Heart left ventricle (tissue), 13 donors: ENCODE data around the gene PTPN3.

ENCODE experiments used
- CTCF ChIP-seq, 12 donors: fragments of 200-600 bp; sonication (generic) in 4 of 12; IDR thresholded peaks; one replicate each; pipeline versions ENCODE4 v1.5.0 to v1.8.0; 2018 to 2022; ENCODE audit warnings: antibody characterized with exemption in 12 of 12, mild to moderate bottlenecking in 5 of 12
- POLR2A ChIP-seq, 2 donors: fragments of 450-650 bp; IDR thresholded peaks; one replicate each; pipeline ENCODE4 v1.6.1; 2017; ENCODE audit warnings: antibody characterized with exemption in 2 of 2, mild to moderate bottlenecking in 2 of 2, moderate library complexity in 2 of 2
- donor health status: ischemic (EF 13 %, LVEDD 7.1; RV severe dilation, severe dysfunction).
- donor health status: DM: no; HTN: yes; CAD: no.
- donor health status: DM: no; HTN: no; CAD: no.
- donor health status: ischemic (EF 25% LVEDD 6.9; RV normal size, moderate dysfunction).
- donor health status: ischemic (EF 25% LVEDD 5.7; RV mildly dilated, moderate dysfunction).
- donor health status: ischemic (EF 35%, LVEDD 5.7; RV mildly dilated, moderate dysfunction).
- donor health status: nonischemic (EF 11% LVEDD 7.7; RV severe dilation, severe dysfunction).
- donor health status: DM: yes; HTN: yes; CAD: no.
- donor health status: PGD.
- donor health status: ischemic (EF 29% LVEDD 5.4; RV normal size, mild dysfunction).
- donor health status: nonischemic (EF 23%, LVEDD 6.1; RV moderate dilation, normal function).

GRCh38 chr9:109509611-109510010 lies 11.5 kb upstream of the PTPN3 start:
- no peak for TF ChIP-seq POLR2A (IDR thresholded peaks at IDR 0.05)
- no peak for TF ChIP-seq CTCF (IDR thresholded peaks at IDR 0.05)
